NCI-H1436 (cell line): ENCODE results near the gene GNL1.
"Not testable (repeated sequence)": the region's sequence is repeated elsewhere in the genome, so short reads cannot be mapped to it uniquely, and the experiment has no call there.

Experiments used
- DNase-seq: peaks from one replicate; lab custom pipeline; 2025; lab: John Stamatoyannopoulos, UW

GNL1 gene

DNA sequence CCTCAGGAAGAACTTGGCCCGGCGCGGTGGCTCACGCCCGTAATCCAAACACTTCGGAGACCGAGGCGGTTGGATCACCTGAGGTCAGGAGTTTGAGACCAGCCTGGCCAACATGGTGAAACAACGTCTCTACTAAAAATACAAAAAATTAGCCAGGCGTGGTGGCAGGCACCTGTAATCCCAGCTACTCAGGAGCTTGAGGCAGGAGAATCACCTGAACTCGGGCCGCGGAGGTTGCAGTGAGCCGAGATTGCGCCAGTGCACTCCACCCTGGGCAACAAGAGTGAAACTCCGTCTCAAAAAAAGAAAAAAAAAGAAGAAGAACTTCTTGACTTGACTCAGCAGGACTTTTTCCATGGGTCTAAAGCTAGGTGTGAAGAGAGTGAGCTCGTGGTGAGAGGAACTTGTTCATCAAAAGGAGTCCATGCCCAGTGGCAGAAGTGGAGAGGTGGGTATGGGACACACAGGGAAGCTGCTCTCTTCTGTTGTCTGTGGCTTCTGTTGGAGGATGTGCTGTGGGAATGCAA, 26.9 kb downstream of the GNL1 start:
- not testable (repeated sequence) for DNase-seq

DNA sequence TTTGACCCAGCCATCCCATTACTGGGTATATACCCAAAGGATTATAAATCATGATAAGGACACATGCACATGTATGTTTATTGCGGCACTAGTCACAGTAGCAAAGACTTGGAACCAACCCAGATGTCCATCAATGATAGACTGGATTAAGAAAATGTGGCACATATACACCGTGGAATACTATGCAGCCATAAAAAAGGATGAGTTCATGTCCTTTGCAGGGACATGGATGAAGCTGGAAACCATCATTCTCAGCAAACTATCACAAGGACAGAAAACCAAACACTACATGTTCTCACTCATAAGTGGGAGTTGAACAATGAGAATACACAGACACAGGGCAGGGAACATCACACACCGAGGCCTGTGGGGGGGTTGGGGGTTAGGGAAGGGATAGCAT, 29.8 kb downstream of the GNL1 start:
- not testable (repeated sequence) for DNase-seq

- not testable (repeated sequence) for DNase-seq
Measured at GRCh38 chr6:30521952-30522351, 34.3 kb downstream of the GNL1 start.

GRCh38 chr6:30521082-30521481, 35.2 kb downstream of the GNL1 start:
- not testable (repeated sequence) for DNase-seq

DNA sequence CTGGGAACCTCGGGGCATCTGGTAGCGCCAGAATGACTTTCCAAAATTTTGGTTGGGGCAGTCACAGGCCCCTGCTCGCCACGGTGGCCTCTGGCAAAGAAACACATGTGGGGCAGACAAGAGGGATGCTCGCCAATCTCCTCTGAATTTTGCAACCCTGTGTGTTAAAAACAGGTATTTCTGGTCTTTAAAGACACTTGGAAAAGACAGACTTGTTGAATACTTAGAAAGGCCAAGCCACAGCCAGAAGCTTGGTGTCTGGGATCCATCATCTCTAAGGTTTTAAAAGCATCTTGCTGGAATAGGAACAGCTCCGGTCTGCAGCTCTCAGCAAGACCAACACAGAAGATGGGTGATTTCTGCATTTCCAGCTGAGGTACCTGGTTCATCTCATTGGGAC, 35.8 kb downstream of the GNL1 start:
- no peak for DNase-seq

DNA sequence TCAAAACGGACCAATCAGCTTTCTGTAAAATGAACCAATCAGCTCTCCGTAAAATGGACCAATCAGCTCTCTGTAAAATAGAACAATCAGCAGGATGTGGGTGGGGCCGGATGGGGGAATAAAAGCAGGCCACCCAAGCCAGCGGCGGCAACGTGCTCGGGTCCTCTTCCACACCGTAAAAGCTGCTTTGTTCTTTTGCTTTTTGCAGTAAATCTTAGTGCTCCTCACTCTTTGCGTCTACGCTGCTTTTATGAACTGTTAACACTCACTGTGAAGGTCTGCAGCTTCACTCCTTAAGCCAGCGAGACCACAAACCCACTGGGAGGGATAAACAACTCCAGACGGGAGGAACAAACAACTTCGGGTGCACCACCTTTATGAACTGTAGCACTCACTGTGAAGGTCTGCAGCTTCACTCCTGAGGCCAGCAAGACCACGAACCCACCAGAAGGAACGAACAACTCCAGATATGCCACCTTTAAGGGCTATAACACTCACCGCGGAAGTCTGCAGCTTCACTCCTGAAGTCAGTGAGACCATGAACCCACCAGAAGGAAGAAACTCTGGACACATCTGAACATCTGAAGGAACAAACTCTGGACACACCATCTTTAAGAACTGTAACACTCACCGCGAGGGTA, 37.7 kb downstream of the GNL1 start:
- not testable (repeated sequence) for DNase-seq

DNA sequence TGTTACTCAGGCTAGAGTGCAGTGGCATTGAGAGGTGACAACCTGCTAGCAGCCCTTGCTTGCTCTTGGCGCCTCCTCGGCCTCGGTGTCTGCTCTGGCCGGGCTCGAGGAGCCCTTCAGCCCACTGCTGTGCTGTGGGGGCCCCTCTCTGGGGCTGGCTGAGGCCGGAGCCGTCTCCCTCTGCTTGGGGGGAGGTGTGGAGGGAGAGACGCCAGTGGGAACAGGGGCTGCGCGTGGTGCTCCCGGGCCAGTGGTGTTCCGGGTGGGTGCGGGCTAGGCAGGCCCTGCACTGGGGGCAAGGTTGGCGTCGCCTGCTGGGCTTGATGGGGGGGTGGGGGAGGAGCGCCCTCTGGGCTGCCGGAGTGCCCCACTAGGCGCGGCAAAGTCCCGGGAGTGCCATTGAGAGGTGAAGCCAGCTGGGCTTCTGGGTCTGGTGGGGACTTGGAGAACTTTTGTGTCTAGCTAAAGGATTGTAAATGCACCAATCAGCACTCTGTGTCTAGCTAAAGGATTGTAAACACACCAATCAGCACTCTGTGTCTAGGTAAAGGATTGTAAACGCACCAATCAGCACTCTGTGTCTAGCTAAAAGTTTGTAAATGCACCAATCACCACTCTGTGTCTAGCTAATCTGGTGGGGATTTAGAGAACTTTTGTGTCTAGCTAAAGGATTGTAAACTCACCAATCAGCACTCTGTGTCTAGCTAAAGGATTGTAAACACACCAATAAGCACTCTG, 38.4 kb downstream of the GNL1 start:
- not testable (repeated sequence) for DNase-seq

GRCh38 chr6:30516754-30517076, 39.6 kb downstream of the GNL1 start:
- DNase-seq: not testable (repeated sequence)

- DNase-seq: peak; percentile 71
Measured at GRCh38 chr6:30515944-30516753, 40.1 kb downstream of the GNL1 start.

DNA sequence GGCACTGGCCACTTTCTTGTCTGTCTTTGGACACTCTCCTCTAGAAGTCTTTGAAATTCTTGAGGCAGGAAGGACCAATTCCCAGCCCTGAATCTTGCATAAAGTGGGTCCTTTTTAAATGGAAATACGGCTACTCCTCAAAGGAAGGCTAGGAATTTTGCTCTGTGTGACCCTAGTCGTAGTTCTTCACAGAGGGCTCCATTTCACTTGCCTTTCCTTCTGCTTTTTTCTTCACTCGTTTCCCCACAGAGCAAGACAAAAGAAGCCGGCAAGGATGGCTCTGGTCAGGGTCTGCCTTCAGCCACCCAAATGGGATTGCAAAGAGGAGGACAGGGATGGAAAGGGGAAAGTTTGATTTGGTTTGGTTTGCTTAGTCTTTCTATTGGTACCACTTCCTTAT, 41.2 kb downstream of the GNL1 start:
- no peak for DNase-seq

- DNase-seq: no peak
Measured at GRCh38 chr6:30513451-30513850, 42.8 kb downstream of the GNL1 start.

DNA sequence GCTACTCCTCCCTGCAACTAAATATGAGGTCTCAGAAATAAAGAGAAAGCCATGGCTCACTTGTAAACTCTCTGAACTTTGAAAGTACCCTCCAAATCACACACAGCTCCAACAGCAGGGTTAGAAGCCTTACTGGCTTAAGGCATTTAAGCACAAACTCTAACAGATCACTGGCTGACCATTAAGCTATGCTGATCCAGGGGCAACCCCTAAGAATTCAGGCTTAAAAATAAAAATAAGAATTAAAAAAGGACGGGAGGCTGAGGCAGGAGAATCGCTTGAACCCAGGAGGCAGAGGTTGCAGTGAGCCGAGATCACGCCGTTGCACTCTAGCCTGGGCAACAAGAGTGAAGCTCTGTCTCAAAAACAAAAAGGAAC, 45.1 kb downstream of the GNL1 start:
- DNase-seq: no peak

DNA sequence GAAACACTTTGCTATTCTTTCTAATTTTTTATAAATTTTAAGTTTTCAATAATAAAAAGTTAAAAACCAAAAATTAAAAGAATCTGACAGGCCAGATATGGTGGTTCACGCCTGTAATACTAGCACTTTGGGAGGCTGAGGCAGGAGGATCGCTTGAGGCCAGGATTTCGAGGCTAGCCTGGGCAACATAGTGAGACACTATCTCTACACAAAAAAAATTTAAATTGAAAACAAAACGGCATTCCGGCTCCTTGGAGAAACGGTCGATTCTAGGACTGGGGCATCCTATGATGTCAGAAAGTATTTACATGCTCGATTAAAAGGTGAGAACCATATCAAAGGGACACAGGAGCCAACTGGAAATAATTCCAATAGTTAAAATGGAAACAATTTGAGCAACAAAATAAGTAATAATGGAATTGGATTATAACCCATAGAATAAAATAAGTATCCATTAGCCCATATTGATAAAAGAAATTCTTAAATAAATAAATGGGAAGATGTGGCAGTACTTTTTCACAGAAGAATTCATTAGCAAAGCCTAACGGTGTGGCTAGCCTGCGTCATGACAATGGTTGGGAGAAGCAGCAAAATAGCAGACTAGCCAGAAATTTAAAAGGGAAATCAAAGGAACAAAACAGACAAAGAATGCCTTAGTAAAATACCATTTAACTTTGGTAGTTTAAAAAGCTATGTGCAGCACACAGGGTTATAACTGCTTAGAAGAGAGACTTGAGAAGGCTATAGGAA, 45.7 kb downstream of the GNL1 start:
- no peak for DNase-seq

DNA sequence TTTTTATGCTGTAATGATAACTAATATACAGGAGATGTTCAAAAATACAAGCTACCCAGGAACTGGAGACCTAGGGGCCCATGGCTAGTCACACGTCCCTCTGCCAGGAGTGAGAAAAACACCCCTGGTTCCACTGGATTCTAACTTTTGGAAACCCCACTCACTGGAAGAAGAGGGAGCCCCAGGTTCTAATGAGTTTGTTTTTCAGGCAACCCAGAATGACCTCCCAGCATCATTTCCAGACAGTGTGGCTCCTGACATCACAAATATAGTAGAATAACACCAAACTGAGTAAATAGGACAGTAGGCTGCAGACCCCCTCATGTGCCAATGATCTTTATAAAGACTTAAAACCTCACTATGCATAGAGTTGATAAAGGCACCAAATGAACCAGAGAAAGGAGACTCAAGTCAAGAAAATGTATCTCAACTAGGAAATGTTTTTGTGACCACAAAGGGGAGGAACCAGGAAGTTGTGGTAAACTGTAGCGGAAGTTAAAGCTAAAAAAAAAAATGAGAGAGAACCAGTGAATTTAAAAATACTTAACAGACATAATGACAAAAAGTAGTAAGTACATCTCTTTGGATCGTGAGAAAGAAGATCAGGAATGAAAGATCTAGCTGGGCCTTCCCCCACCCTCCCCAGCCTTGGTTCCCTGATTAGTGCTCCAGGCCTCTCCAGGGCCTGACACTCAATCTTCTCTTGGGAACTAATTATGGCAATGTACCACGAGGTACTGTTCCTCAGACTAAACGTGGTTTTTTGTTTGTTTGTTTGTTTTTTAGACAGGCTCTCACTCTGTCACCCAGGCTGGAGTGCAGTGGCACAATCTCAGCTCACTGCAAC, 47.2 kb downstream of the GNL1 start:
- DNase-seq: no peak

DNA sequence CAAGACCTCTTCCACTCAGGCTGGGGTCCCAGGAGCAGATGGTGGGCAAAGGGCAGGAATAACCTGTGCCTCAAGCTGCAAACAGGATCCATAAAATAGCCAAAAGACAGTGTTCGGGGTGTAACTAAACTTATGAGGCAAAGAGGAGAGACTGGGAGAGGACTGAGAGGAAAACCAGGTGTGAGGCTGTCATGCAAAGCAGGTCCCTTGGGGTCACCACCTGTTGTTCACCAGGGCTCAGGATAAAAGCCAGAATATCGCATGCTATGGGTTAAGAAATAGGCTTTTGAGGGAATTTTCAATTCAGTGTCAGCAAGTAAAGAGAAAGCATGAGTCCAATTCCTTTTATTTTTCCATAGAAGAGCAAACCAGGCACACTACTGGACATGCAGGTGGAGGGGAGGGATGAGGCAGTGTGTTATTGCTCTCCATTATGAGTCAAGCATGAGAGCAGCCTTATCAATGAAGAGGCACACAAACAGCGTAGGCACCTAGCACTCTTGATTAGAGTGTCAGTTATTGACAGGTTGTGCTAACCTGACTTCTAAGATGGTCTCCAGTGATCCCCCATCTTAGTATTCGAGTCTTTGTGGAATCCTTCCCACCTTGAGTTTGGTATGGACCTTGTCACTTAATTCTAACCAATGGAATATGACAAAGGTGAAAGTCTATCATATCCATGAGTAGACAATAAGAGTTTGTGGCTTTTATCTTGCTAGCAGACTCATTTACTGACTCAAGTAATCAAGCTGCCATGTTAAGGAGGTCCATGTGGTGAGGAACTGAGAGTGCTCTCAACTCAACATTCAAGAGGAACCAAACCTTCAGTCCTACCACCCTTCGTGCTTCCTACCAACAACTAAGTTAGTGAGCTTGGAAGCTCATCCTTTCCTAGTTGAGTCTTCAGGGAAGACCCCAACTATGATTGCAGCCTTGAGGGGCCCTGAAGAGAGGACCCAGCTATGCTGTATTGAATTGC, 48.2 kb downstream of the GNL1 start:
- DNase-seq: no peak

DNA sequence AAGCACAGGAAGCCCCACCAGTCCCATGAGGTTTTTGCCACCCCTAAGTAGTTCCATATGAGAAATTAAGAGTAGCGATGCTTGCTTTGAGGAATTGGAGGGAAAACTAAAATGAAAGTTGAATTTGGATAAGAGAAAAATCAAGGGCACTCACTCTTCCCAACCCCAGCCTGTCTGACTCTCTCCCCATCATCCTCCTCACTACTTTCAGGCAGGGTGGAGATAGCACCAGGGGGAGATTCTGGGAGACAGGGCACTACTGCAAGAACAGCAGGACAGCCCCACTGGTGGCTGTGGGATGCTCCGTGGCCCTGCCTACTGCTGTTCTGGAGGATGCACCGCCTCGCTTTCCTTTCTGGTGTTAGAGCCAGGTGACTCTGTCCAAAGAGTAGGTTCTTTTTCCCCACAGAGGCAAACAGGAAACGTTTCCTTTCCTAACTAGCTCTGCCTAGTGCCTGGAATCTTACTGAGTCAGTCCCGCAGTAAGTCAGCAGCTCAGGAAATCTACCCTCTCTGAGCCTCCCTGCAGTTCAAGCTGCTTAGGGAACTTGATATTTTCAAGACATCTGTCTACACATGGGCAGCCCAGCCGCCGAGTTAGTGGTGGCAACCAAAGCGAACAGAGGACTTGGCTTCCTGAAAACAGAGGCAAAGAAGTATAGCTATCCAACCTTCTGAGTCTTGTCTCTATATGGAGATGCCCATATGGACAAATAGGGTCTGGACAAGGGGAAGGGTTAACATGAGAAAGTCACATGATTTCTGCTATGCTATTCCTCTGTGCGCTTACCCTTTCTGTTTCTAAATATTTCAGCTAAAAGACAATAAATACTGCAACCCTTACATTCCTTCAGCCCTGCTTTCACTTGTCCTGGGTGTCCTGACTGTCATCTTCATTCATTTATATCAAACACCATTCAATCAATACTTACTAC, 55.6 kb downstream of the GNL1 start:
- no peak for DNase-seq

DNA sequence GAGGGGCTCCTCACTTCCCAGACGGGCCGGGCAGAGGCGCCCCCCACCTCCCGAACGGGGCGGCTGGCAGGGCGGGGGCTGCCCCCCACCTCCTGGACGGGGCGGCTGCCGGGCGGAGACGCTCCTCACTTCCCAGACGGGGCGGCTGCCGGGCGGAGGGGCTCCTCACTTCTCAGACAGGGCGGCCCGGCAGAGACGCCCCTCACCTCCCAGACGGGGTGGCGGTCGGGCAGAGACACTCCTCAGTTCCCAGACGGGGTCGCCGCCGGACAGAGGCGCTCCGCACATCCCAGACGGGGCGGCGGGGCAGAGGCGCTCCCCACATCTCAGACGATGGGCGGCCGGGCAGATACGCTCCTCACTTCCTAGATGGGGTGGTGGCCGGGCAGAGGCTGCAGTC, 57.6 kb downstream of the GNL1 start:
- not testable (repeated sequence) for DNase-seq

DNA sequence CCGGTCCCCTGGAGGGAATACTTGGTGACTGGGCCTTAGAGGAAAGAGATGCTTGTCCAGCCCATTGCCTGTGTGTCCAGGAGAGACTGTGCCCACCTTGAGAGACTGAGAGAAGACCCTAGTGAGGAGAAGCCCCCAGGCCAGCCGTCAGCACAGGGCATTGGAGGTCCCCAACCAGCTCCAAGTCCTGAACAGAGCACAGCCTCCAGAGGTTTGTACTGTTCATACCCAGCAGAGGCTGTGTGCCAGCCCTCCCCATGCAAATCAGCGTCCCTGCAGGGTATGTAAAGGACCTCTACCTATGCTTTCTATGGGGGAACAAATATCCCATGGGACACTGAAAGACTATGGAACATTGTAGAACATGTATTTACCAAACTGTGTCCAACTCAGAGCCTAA, 58.6 kb downstream of the GNL1 start:
- no peak for DNase-seq

- DNase-seq: not testable (repeated sequence)
Measured at GRCh38 chr6:30497261-30497599, 59.1 kb downstream of the GNL1 start.
